GM19328 (cell line): ENCODE results near the gene TXNDC15.
"Not testable (repeated sequence)": the region's sequence is repeated elsewhere in the genome, so short reads cannot be mapped to it uniquely, and the experiment has no call there.

Experiments
- ATAC-seq: cut with Tn5 transposase; IDR thresholded peaks from one replicate; pipeline ENCODE4 v1.9.1; 2021; ENCODE audit warnings: mild to moderate bottlenecking, moderate library complexity; ENCODE audit not compliant: unreplicated experiment

TXNDC15 gene

GRCh38 chr5:134874831-134875655 lies 872 bp downstream of the TXNDC15 start:
- peak; percentile 22 for ATAC-seq

DNA sequence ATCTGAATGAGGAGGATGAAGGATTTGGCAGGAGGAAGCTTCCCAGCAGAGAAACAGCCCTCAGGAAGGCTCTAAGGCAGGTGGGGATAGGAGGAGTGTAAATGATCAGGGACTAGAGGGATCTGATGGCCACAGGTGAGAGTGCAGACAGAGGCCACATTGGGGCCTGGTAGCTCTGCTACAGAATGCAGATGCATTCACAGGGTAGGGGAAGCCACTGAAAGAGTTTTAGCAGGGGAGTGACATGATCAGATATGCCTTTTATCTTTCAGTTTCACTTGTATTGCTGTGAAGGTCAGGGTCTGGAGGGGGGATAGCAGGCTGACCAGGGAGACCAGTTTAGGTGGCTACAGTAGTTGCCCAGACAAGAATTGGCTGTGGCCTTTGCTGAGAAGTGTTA lies 3.0 kb downstream of the TXNDC15 start:
- no peak for ATAC-seq

- no peak for ATAC-seq
These were observed 4.2 kb downstream of the TXNDC15 start for GRCh38 chr5:134878403-134878802.

GRCh38 chr5:134879456-134879855 lies 5.3 kb downstream of the TXNDC15 start:
- ATAC-seq = no peak

GRCh38 chr5:134880937-134881336 lies 6.8 kb downstream of the TXNDC15 start:
- not testable (repeated sequence) for ATAC-seq

GRCh38 chr5:134881711-134882110 lies 7.5 kb downstream of the TXNDC15 start:
- ATAC-seq = not testable (repeated sequence)

DNA sequence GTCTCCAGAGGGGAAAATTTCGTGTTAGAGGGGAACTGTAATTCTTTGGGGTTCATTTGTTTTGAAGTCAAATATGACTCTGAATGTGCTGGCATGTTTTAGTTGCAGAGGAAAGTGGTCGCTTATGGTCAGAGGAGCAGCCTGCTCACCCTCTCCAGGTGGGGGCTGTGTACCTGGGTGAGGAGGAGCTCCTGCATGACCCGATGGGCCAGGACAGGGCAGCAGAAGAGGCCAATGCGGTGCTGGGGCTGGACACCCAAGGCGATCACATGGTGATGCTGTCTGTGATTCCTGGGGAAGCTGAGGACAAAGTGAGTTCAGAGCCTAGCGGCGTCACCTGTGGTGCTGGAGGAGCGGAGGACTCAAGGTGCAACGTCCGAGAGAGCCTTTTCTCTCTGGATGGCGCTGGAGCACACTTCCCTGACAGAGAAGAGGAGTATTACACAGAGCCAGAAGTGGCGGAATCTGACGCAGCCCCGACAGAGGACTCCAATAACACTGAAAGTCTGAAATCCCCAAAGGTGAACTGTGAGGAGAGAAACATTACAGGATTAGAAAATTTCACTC lies 13.5 kb downstream of the TXNDC15 start:
- ATAC-seq = no peak

DNA sequence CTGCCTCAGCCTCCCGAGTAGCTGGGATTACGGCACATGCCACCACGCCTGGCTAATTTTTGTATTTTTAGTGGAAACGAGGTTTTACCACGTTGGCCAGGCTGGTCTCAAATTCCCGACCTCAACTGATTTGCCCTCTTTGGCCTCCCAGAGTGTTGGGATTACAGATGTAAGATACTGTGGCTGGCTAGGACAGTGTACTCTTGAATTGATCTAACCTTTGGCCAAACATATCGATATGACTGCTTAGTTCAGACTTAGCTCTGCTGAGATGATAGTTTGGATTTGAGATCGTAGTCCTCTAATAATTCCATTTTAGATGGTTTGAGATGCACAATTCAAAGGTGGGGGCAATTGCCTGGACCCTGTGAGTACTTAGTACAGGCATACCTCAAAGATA lies 15.2 kb downstream of the TXNDC15 start:
- ATAC-seq = no peak

DNA sequence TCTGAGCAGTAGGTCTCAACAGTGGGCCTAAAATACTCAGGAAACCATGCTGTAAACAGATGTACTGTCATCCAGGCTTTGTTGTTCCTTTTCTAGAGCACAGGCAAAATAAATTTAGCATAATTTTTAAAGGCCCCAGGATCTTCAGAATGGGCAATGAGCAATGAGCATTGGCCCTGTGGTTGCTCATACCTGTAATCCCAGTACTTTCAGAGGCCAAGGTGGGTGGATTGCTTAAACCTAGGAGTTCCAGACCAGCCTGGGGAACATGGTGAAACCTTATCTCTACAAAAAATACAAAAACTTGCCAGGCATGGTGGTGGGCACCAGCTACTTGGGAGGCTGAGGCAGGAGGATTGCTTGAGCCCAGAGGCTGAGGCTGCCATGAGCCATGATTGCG lies 17.3 kb downstream of the TXNDC15 start:
- ATAC-seq = no peak

- no peak for ATAC-seq
These were observed 18.1 kb downstream of the TXNDC15 start for GRCh38 chr5:134892282-134892681.

- ATAC-seq = no peak
These were observed 18.8 kb downstream of the TXNDC15 start for GRCh38 chr5:134892926-134893325.

DNA sequence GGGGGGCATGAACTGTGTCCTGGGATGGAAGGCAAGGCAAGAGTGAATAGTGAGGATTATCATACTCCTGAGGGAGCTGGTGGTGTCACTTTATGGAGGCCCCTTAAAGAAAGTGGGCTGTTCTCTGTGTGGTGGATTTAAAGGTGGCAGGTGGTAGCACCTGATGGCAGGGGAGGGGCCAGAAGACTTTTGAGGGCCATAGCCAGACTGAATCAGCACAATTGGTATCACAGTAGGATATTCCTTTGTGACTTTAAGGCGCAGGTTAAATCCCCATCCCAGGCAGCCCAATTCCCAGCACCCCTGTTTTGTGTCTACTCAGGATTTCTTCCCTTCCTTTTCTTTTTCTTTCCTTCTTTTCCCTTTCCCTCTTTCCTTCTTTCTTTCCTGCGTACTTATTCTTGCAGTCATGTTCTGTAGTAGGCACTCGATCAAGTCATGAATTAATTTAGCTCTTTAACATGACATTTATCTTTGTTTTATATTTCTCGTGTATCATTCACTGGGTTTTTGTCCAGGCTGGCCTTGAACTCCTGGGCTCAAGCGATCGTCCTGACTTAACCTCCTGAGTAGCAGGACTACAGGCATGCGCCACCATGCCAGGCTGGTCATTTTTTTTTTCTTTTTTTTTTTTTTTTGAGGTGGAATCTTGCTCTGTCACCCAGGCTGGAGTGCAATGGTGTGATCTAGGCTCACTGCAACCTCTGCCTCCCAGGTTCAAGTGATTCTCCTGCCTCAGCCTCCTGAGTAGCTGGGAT lies 19.8 kb downstream of the TXNDC15 start:
- ATAC-seq = no peak

- no peak for ATAC-seq
These were observed 28.1 kb downstream of the TXNDC15 start for GRCh38 chr5:134902071-134902801.

- ATAC-seq = peak; percentile 81
These were observed 30.6 kb downstream of the TXNDC15 start, which contains the start of gene PCBD2 for GRCh38 chr5:134904610-134905245. Gene PCBD2 (plus strand): TSS chr5:134905131. CDS start chr5:134905140, 9 bp downstream.

DNA sequence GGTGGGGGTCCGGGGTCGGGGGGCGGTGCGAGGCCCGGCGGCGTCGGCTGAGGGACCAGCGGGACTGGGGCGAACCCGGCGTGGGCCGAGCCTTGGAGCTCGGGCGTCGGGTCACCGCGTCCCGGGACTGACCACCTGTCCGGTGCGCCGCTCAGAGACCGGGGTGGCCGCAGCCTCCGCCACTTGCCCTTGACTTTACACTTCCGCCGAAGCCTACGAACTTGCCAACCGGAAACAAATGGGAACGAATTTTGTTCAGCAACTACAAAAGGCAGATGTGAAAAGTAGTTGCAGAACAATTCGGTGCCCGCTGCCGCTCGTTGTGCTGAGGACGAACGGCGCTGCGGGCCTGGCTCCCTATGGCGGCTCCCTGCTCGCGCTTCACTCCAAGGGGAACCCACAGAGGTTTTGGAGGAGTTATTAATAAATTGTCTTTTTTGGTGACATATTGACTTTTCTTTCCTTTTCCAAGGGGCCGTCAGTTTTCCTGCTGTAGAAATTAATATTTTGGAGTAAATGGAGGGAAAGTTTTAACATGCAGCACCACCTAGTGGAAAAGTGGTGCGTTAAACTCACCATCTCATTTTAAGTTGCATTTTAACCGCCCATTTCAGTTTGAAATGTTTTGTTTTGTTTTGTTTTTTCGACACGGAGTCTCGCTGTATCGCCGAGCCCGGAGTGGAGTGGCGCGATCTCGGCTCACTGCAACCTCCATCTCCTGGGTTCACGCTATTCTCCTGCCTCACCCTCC lies 31.2 kb downstream of the TXNDC15 start:
- peak; percentile 7 for ATAC-seq

DNA sequence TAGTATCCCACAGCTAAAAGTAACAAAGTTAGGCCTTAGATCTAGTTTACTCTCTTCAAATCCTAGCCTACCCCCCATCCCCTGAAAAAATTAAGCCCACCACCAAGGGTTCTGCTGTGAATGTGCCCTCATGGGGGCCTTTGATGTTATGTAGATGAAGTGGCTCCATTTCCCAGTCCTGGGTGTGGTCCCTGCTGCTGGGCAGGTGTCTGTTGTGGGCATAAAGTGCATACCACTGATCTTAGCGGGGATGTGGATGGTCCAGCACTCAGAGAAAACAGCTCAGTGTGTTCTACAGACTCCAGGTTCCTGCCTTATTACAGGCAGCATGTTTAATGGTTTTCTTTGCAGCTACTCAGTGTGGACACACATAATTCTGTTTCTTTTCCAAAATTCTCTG lies 32.6 kb downstream of the TXNDC15 start:
- ATAC-seq = no peak

GRCh38 chr5:134910752-134911151 lies 36.6 kb downstream of the TXNDC15 start:
- not testable (repeated sequence) for ATAC-seq

DNA sequence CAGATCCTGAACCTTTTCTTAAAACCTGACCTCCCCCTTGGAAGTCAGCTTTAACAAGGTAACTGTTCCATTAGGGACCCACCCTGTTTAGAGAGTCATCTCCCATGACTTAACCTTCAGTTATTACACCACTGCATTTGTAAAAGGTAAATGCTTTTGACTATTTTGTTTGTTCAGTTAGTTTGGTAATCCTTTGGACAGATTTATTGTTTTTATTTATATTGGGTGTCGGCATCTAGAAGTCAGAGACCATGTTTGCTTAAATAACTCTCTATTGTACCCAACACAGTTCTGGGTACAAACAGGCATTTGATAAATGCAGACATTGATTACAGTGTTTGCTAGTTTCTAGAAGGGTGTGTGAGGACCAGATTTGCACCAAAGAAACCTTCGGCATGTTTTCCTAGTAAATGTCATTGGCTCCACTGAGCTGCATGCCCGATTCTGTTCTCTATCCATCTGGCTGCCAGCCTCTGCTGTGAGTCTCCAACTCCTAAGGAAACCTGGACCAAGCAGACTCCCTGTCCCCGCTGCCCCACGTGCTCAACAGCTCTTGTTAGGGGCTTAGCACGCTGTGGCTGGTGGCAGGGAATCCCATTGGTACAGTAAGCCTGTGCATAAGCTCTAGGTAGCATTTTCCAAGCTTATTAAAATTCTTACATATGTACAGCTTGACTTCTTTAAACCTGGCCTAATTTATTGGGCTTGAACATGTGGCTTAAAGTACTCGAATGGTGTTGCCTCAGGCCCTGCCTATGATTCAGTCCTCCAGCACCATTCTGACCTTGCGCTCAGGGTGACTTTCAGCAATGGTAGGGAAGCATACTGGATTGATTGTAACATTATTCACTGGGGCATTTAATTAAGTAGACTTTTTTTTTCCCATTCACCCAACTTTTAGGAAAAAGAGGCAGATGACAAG lies 37.4 kb downstream of the TXNDC15 start:
- no peak for ATAC-seq

DNA sequence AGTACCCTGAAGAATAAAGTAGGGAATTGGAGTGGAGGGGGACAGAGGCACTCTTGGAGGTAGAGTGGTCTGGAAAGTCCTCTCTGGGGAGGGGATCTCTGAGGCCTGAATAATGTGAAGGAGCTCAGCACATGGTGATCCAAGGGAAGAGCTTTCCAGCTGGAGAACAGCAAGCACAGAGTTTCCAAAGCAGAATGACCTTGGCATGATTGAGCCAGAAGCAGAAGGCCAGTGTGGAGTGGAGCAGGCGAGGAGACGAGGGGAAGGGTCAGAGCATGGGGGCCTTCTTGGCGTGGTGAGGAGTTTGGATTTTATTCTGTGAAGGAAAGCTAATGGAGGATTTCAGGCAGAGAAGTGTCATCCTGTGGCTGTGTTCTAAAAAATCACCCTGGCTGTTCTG lies 39.1 kb downstream of the TXNDC15 start:
- ATAC-seq = no peak
